ENCODE results near the gene SULT1C3. TPM values are rescaled to one million over a fixed set of nuclear protein-coding genes. Genes with fewer than 3 reads are reported as not detected.

The SULT1C3 gene
- total and polyA plus RNA-seq, 2 of the 4 experiments (the other 2 are of a cell fraction): not detected

DNA sequence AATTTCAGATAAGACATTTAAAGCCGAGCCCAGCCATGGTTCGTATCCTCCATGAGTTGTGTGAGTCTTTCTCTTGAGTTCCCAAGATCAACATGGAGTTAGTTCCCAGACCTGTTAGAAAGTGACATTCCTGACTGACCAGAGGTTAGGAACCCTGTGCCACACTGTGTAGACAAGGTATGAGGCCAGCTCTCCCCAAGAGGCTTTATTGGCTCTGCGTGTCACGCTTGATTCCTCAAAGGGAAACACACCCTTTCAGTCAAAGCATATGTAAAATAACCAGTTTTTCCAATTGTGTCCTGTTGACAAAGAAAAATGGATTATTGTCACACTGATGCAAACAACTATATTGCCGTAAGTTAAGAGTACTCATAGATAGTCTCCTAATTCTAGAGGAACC, 1.2 kb downstream of the SULT1C3 start:
- no peak overlapping the region for H3K18ac ChIP-seq (ENCODE audit: low read depth, low read length)
- no peaks in the 10 kb centered on the region for H3K79me1 ChIP-seq (ENCODE audit: low read depth in 1 of 2, low read length in 2 of 2)
- no peak overlapping the region for H3K4me2 ChIP-seq (ENCODE audit: low read depth, low read length)
- ChIA-PET POLR2A (ENCODE audit: unreplicated experiment) (no interaction called here), CTCF (no interaction called here)
- H3K23ac ChIP-seq (ENCODE audit: low read depth, low read length): no peak overlapping the region
- no TSS peak for BruUV-seq (replicated peaks)
- no peak for TF ChIP-seq MAFK (IDR thresholded peaks at IDR 0.05; ENCODE audit: low read depth, low read length)
- no peak for TF ChIP-seq BHLHE40 (IDR thresholded peaks at IDR 0.05; ENCODE audit: low read depth, low read length)
- no peak for TF ChIP-seq CHD1 (IDR thresholded peaks at IDR 0.05; ENCODE audit: low read depth, low read length)
- TF ChIP-seq RFX5 (IDR thresholded peaks at IDR 0.05; ENCODE audit: low read depth, low read length): no peak
- no peak for TF ChIP-seq SMC3 (IDR thresholded peaks at IDR 0.05; ENCODE audit: low read depth, low read length)
- TF ChIP-seq CEBPB (IDR thresholded peaks at IDR 0.05; ENCODE audit: low read depth, low read length): no peak
- no peak for TF ChIP-seq MAZ (IDR thresholded peaks at IDR 0.05; ENCODE audit: borderline replicate concordance, low read depth, low read length)
- TF ChIP-seq, protein P1, sequence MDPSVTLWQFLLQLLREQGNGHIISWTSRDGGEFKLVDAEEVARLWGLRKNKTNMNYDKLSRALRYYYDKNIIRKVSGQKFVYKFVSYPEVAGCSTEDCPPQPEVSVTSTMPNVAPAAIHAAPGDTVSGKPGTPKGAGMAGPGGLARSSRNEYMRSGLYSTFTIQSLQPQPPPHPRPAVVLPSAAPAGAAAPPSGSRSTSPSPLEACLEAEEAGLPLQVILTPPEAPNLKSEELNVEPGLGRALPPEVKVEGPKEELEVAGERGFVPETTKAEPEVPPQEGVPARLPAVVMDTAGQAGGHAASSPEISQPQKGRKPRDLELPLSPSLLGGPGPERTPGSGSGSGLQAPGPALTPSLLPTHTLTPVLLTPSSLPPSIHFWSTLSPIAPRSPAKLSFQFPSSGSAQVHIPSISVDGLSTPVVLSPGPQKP (IDR thresholded peaks at IDR 0.05; ENCODE audit: borderline replicate concordance, low read depth, low read length): no peak
- TF ChIP-seq NFE2L2 (IDR thresholded peaks at IDR 0.05; ENCODE audit: low read depth, low read length): no peak
- ATAC-seq (ENCODE audit: low read depth) (no peak), DNase-seq (no peak)
- H3K4me1 ChIP-seq (ENCODE audit: control insufficient read depth, insufficient read depth, low read length): no peaks in the 10 kb centered on the region
- H3K27ac ChIP-seq (ENCODE audit: insufficient read depth, low read length): no peak overlapping the region
- no peak overlapping the region for H3K4ac ChIP-seq (ENCODE audit: low read depth, low read length)
- no peak overlapping the region for H2AK9ac ChIP-seq (replicated peaks; ENCODE audit: low read depth, low read length, poor library complexity)
- H2BK120ac ChIP-seq (ENCODE audit: low read depth, low read length): no peak overlapping the region
- no peak overlapping the region for H3K56ac ChIP-seq (ENCODE audit: extremely low read depth, insufficient read depth, low read length)
- H4K5ac ChIP-seq (ENCODE audit: low read depth, low read length): no peak overlapping the region
- H3K14ac ChIP-seq (replicated peaks; ENCODE audit: low read depth, low read length): no peak overlapping the region
- H3K36me3 ChIP-seq (ENCODE audit: control insufficient read depth, insufficient read depth, low read length): no peaks in the 10 kb centered on the region
- no peak overlapping the region for H2BK20ac ChIP-seq (ENCODE audit: low read depth, low read length)
- H2AFZ ChIP-seq (replicated peaks; ENCODE audit: low read length, poor library complexity): no peak overlapping the region
- dilution Hi-C loops (cut with HindIII; ENCODE audit: low sequenced_read_pairs, unreplicated experiment): no loop called here
- H4K91ac ChIP-seq (ENCODE audit: insufficient read depth, low read depth, low read length): no peak overlapping the region
- H2AK5ac ChIP-seq (ENCODE audit: low read depth, low read length): no peak overlapping the region
- H2BK5ac ChIP-seq (ENCODE audit: low read depth, low read length, poor library complexity, severe bottlenecking): no peak overlapping the region
- intact Hi-C loops (cut with micrococcal nuclease): no loop called here
- H3K27me3 ChIP-seq (ENCODE audit: control insufficient read depth, insufficient read depth, low read length): peaks cover 5% of the 10 kb centered on the region; the same call in 1 of the 2 replicates
- no peak overlapping the region for H2BK15ac ChIP-seq (ENCODE audit: low read depth, low read length)
- in situ Hi-C loops (cut with MboI; ENCODE audit: low sequenced_read_pairs): no loop called here
- H3K9ac ChIP-seq (ENCODE audit: low read depth, low read length): no peak overlapping the region
- no peaks in the 10 kb centered on the region for H3K9me1 ChIP-seq (ENCODE audit: insufficient read depth, low read length)
- H3K9me3 ChIP-seq (ENCODE audit: control insufficient read depth, insufficient read depth, low read length): peaks cover 5% of the 10 kb centered on the region; the same call in 1 of the 2 replicates
- H4K20me1 ChIP-seq (ENCODE audit: insufficient read depth, low read length): no peaks in the 10 kb centered on the region
- no CpG with 5 or more reads among the region's 5 CpGs for WGBS, 2 experiments (ENCODE audit: extremely low coverage in 2 of 2, insufficient read length in 1 of 2)
- no peak overlapping the region for H3K4me3 ChIP-seq (ENCODE audit: insufficient read depth, low read depth, low read length)
- H4K8ac ChIP-seq (ENCODE audit: low read depth in 2 of 2, low read length in 2 of 2): no peak overlapping the region

All from IMR-90 (cell line).